ENCODE data around the gene IFI6. TPM values are rescaled to one million over a fixed set of nuclear protein-coding genes. Genes with fewer than 3 reads are reported as not detected.
A peak's percentile ranks its signal among the peaks of the same experiment; 100 is the strongest.

Gene IFI6
- 259 TPM for total RNA-seq
- long read RNA-seq, transcript IFI6-203 (5 exons, 828 nt): minor isoform, 41 of 292 reads
- long read RNA-seq, transcript IFI6-202 (5 exons, 841 nt): major isoform, 233 of 292 reads
- long read RNA-seq, partial matches to known transcripts: 4 of 292 reads
- long read RNA-seq, other reads (novel, unspliced or antisense): 12 of 292 reads

DNA sequence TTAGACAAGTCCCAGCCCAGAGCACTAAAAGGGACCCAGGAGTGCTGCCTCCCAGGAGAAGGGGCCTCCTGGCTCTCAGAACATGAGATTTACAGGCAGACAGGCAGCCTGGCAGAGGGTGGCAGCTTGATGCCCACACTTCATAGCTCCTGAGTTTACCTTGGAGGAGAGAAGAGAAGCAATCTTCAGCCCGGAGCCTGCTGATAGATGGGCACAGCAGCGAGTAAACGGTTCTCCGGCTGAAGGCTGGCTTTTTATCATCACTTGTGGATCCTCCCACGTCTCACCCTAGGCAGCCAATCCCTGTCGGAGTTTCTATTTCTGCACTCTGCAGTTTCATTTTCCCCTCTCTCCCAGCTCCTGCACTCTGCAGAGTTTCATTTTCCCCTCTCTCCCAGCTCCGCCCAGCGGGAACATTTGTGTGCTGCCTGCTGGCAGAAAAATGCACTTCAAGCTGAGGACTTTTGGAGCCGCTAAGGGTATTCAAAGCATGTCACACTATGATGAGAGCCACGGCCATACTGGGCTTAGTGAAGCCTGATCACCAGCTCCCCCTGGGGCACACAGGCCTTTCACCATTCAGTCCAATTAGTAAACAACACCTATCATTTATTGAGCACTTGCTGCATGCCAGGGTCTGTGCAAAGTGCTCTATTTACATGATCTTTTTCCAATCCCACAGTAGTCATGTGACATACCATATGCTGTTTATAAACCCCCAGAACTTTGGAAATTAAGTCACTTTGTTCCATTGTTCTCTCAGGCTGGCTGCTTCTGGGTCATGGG lies at the start of gene IFI6:
Gene IFI6, minus strand, starts transcription at position 229 of the 786 bp plus-strand sequence. CDS start 2,878 bp downstream, outside the sequence.
- H3K27me3 ChIP-seq: no peaks in the 10 kb centered on the region
- peaks cover 34% of the 10 kb centered on the region for H3K4me1 ChIP-seq
- H3K36me3 ChIP-seq: peaks cover 5% of the 10 kb centered on the region
- H3K4me3 ChIP-seq: peak within 1 kb of the TSS; percentile 68
- TF ChIP-seq, protein P1, sequence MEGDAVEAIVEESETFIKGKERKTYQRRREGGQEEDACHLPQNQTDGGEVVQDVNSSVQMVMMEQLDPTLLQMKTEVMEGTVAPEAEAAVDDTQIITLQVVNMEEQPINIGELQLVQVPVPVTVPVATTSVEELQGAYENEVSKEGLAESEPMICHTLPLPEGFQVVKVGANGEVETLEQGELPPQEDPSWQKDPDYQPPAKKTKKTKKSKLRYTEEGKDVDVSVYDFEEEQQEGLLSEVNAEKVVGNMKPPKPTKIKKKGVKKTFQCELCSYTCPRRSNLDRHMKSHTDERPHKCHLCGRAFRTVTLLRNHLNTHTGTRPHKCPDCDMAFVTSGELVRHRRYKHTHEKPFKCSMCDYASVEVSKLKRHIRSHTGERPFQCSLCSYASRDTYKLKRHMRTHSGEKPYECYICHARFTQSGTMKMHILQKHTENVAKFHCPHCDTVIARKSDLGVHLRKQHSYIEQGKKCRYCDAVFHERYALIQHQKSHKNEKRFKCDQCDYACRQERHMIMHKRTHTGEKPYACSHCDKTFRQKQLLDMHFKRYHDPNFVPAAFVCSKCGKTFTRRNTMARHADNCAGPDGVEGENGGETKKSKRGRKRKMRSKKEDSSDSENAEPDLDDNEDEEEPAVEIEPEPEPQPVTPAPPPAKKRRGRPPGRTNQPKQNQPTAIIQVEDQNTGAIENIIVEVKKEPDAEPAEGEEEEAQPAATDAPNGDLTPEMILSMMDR (IDR thresholded peaks at IDR 0.05): peak; percentile 50
- peak; percentile 90 for DNase-seq
- intact Hi-C loops (cut with DNase I): no loop called here
- peak; percentile 97 for ATAC-seq
- H3K27ac ChIP-seq: peak within 1 kb of the TSS; percentile 78
- H3K9me3 ChIP-seq: no peaks in the 10 kb centered on the region

GRCh38 chr1:27719286-27720251 lies 47.6 kb upstream of the IFI6 start:
- intact Hi-C loops (cut with DNase I): no loop called here
- Histone ChIP-seq H3K4me3 (no peak overlapping the region), H3K4me1 (no peaks in the 10 kb centered on the region), H3K27me3 (no peaks in the 10 kb centered on the region), H3K9me3 (no peaks in the 10 kb centered on the region), H3K36me3 (no peaks in the 10 kb centered on the region), H3K27ac (no peak overlapping the region)
- DNase-seq (no peak), ATAC-seq (no peak)
- TF ChIP-seq, protein P1 (IDR thresholded peaks at IDR 0.05): no peak

- DNase-seq: no peak
- H3K4me1 ChIP-seq: no peaks in the 10 kb centered on the region
- no peaks in the 10 kb centered on the region for H3K36me3 ChIP-seq
- H3K27ac ChIP-seq: no peak overlapping the region
- TF ChIP-seq, protein P1 (IDR thresholded peaks at IDR 0.05): no peak
- no peaks in the 10 kb centered on the region for H3K27me3 ChIP-seq
- no peak overlapping the region for H3K4me3 ChIP-seq
- intact Hi-C loops (cut with DNase I): no loop called here
- ATAC-seq: no peak
- H3K9me3 ChIP-seq: no peaks in the 10 kb centered on the region
Observed at GRCh38 chr1:27716262-27716895, 44.4 kb upstream of the IFI6 start.

DNA sequence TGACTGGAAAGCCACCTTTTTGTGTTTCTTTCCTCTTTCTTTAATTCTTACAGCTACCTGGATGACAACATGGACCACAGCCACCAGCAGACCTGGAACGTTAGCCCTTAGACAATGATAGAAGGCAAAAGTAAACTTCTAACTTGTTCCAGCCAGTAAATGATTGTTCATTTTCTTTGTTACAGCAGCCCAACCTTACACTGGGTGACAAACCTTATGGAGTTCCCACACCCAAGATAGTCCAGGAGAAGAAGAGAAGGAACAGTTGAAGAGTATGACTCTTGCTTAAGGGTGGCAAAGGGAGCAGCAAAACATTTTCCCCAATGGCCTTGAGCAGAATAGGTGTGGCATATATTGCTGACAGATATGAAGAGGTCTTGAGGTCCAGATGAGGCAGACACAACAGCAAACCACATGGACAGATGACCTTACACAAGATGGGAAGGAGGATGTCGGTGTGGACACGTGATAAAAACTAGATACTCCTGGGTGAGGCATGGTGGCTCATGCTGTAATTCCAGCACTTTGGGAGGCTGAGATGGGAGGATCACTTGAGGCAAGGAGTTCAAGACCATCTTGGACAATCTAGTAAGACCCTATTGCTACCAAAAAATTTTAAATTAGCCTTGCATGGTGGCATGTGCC lies 42.0 kb upstream of the IFI6 start:
- TF ChIP-seq, protein P1 (IDR thresholded peaks at IDR 0.05): no peak
- no peaks in the 10 kb centered on the region for H3K27me3 ChIP-seq
- ATAC-seq: no peak
- H3K4me3 ChIP-seq: no peak overlapping the region
- H3K4me1 ChIP-seq: no peaks in the 10 kb centered on the region
- no peaks in the 10 kb centered on the region for H3K9me3 ChIP-seq
- intact Hi-C loops (cut with DNase I): no loop called here
- DNase-seq: no peak
- no peaks in the 10 kb centered on the region for H3K36me3 ChIP-seq
- no peak overlapping the region for H3K27ac ChIP-seq
